Measurements from ENCODE around the gene CYP51A1. TPM values are rescaled to one million over a fixed set of nuclear protein-coding genes. Genes with fewer than 3 reads are reported as not detected.

Gene CYP51A1
- total RNA-seq, 1 donor from 2014 or later: 516 TPM

Other genes starting within 250 kb of the CYP51A1 start
- gene AKAP9, start 193.6 kb downstream of the CYP51A1 start, total RNA-seq: 187 TPM
- gene LRRD1, start 44.7 kb upstream of the CYP51A1 start, total RNA-seq: 1.2 TPM
- 92.1 TPM for gene KRIT1, start 111.4 kb upstream of the CYP51A1 start, total RNA-seq
- 114 TPM for gene ANKIB1, start 111.5 kb upstream of the CYP51A1 start, total RNA-seq

Data from frontal cortex (tissue), 1 donor.